ENCODE results near the gene RNF182. TPM values are rescaled to one million over a fixed set of nuclear protein-coding genes. Genes with fewer than 3 reads are reported as not detected.

RNF182 gene
- polyA plus RNA-seq, 1 experiment: 1.4 TPM

GRCh38 chr6:13978787-13979186, 54.0 kb downstream of the RNF182 start:
- Histone ChIP-seq H3K27me3 (ENCODE audit: control insufficient read depth, insufficient read depth, low read length) (no peaks in the 10 kb centered on the region), H3K4me3 (ENCODE audit: low read depth, low read length) (no peak overlapping the region), H3K36me3 (ENCODE audit: control insufficient read depth, insufficient read depth, low read length) (no peaks in the 10 kb centered on the region)
- ChIA-PET CTCF (interaction anchor here (0.9 kb wide), 1 partner anchor 56 kb away, joined by 3 read pairs; no protein-coding TSS in a partner anchor), POLR2A (no interaction called here)
- no peak for TF ChIP-seq CTCF (IDR thresholded peaks at IDR 0.05; ENCODE audit: insufficient read depth, low read depth, low read length)
- no peak for DNase-seq (ENCODE audit: low read depth)

GRCh38 chr6:13979284-13980171, 54.8 kb downstream of the RNF182 start:
- no peak for TF ChIP-seq CTCF (IDR thresholded peaks at IDR 0.05; ENCODE audit: insufficient read depth, low read depth, low read length)
- Histone ChIP-seq H3K4me3 (ENCODE audit: low read depth, low read length) (no peak overlapping the region), H3K27me3 (ENCODE audit: control insufficient read depth, insufficient read depth, low read length) (no peaks in the 10 kb centered on the region), H3K36me3 (ENCODE audit: control insufficient read depth, insufficient read depth, low read length) (no peaks in the 10 kb centered on the region)
- CTCF ChIA-PET: no interaction called here
- POLR2A ChIA-PET: no interaction called here
- DNase-seq (ENCODE audit: low read depth): no peak

- TF ChIP-seq CTCF (IDR thresholded peaks at IDR 0.05; ENCODE audit: insufficient read depth, low read depth, low read length): no peak
- Histone ChIP-seq H3K36me3 (ENCODE audit: control insufficient read depth, insufficient read depth, low read length) (no peaks in the 10 kb centered on the region), H3K4me3 (ENCODE audit: low read depth, low read length) (no peak overlapping the region), H3K27me3 (ENCODE audit: control insufficient read depth, insufficient read depth, low read length) (no peaks in the 10 kb centered on the region)
- ChIA-PET POLR2A (no interaction called here), CTCF (no interaction called here)
- no peak for DNase-seq (ENCODE audit: low read depth)
Measured at GRCh38 chr6:13980534-13980933, 55.8 kb downstream of the RNF182 start.

DNA sequence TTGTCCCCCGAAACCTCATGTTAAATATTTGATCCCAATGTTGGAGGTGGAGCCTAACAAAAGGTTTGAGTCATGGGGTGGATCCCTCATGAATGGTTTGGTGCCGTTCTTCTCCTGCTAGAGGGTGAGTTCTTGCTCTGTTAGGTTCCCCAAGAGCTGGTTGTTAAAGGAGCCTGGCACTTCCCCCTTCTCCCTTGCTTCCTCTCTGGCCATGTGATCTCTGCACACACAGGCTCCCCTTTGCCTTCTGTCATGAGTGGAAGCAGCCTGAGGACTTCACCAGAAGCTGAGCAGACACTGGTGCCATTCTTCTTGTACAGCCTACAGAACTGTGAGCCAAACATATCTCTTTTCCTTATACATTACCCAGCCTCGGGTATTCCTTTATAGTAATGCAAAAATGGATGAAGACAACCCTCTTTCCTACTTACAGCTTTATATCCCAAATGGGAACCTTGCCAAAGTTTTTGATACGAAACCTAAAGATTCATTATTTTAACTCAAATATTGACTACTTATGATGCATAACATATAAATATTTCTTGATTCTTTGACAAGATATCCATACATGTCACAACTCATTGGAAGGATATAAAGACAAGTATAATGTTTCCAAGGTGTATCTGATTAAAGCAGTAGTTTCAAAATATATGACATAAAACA, 61.0 kb downstream of the RNF182 start:
- no peak overlapping the region for H3K4me3 ChIP-seq (ENCODE audit: low read depth, low read length)
- H3K36me3 ChIP-seq (ENCODE audit: control insufficient read depth, insufficient read depth, low read length): no peaks in the 10 kb centered on the region
- ChIA-PET CTCF (interaction anchor here (1.5 kb wide), 1 partner anchor 61 kb away, joined by 4 read pairs; no protein-coding TSS in a partner anchor), POLR2A (no interaction called here)
- DNase-seq (ENCODE audit: low read depth): no peak
- H3K27me3 ChIP-seq (ENCODE audit: control insufficient read depth, insufficient read depth, low read length): no peaks in the 10 kb centered on the region
- no peak for TF ChIP-seq CTCF (IDR thresholded peaks at IDR 0.05; ENCODE audit: insufficient read depth, low read depth, low read length)

DNA sequence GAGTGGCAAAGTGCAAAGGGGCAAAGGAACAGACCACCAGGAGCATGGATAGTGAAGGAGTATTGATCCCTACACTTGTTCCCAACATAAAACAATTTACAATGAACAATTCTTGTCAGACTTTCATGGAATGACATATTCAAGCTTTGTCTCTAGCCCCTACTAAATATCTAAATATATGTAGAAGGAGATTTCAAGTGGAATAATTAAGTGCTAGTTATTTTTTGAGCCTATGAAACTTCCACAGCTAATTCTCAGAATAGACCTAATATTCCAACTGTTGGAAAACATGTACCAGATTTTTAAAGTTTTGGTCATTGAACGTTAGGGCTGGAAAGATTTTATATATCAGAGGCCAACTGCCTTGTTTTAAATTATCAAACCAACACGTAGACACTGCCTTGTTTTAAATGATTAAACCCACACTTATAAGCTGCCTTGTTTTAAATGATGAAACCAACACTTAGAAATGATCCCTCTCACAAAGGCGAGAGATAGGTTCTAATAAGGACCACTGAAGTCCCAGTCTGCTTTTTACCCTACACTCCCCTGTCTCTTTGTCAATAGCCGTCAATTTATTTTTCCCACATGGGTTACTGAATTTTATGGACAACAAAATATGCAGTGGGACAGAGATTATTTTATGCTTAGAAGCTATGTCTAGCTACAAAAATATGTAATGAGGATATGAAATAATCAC, 62.1 kb downstream of the RNF182 start:
- H3K27me3 ChIP-seq (ENCODE audit: control insufficient read depth, insufficient read depth, low read length): no peaks in the 10 kb centered on the region
- H3K4me3 ChIP-seq (ENCODE audit: low read depth, low read length): no peak overlapping the region
- POLR2A ChIA-PET: no interaction called here
- no peak for TF ChIP-seq CTCF (IDR thresholded peaks at IDR 0.05; ENCODE audit: insufficient read depth, low read depth, low read length)
- DNase-seq (ENCODE audit: low read depth): no peak
- CTCF ChIA-PET: interaction anchor here (0.9 to 1.6 kb wide), 3 partner anchors 10 to 80 kb away, joined by 3 to 4 read pairs (median 3); no protein-coding TSS in a partner anchor
- H3K36me3 ChIP-seq (ENCODE audit: control insufficient read depth, insufficient read depth, low read length): no peaks in the 10 kb centered on the region
